SK-MEL-5 (cell line): ENCODE results near the gene PRKCE. TPM values are rescaled to one million over a fixed set of nuclear protein-coding genes. Genes with fewer than 3 reads are reported as not detected.

Experiments
- DNase-seq: peaks from one replicate; pipeline ENCODE4 v3.0.0-alpha.2; 2016; ENCODE audit warnings: low read depth, low spot score
- in situ Hi-C: cut with HindIII; loops from 2 replicates; pipeline ENCODE4 v1.10.0; 2016; ENCODE audit warnings: low sequenced_read_pairs, high pct_unique_total_duplicates, low pct_unique_long_range_greater_than_20kb
- total RNA-seq: library from RNA; depleted of rRNA; stranded (reverse); fragments of >200 nt; shearing (Covaris generic); gene quantifications from 2 replicates; pipeline ENCODE4 v1.2.3, GENCODE V29; 2014

Gene PRKCE
- total RNA-seq, 1 experiment from 2014 or later, result 22.9 TPM

DNA sequence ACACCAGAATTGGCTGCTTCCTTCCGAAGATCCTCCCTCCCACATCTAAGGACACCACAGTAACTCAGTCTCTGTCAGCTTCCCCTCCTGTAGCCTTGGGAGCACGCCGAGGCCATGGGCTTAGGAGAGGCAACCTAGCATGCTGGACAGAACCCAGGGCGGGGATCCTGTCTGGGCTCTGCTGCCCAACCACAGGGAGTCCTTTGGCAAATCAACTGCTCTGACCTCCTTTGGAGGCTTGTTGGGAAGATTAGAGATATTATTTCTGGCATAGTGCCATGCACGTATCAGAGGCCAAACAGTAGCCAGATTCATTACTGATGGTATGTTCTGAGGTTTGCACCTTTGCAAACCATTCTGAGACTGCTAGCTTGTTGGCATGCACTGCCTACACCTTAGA lies 383.1 kb downstream of the PRKCE start:
- DNase-seq, result no peak
- in situ Hi-C loops, result no loop called here

DNA sequence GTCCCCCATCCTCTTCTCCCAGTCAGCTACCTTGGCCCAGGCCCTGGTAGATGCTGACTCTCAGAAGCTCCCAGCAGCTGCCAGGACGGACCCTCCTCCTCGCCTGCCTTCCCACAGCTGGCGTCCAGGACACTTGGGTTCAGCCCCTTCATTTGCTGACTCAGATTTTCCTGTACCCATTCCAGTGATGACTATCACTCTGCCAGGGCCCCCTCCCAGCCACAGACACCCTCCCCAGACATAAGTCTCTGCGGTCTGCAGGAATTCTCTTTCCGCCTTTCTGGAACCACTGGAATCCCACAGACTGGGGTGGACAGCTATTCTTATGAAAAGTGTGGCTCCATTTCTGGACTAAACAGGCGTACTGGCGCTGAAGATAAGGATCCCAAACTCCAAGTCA lies 385.5 kb downstream of the PRKCE start:
- in situ Hi-C loops, result no loop called here
- DNase-seq, result no peak

DNA sequence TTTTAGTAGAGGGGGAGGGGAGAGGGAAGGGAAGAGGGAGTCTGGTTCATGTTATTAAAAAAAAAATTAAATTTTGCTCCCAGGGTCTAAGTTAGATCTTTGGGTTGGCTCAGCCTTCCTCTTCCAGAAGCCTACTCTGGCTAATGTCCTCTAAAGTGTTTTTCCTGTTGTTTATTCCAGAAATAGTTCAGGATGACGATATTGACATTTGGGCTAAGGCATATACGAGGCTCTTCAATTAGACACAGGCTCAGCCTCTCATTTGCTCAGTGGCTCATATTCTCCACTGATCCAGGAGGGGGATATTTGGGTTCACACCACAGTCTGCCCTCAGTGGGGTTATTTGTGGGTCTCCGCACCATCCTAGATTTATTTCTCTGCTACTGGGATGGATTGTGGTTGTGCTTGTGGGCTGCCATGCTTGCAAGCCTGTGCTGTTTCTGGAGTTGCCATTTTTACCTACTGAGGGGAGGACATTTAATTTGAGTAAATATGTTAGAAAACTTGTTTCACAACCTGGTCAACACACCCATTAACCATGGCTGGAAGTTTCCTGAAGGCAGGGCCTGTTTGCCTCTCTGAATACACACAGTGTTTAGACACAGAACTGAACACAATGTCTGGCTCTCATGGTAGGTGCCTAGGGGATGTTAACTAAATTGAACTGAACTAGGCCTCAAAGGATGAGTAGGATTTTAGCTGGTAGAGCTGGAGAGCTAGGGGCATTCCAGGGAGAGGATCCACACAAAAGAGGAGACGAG lies 388.2 kb downstream of the PRKCE start:
- in situ Hi-C loops, result no loop called here

DNA sequence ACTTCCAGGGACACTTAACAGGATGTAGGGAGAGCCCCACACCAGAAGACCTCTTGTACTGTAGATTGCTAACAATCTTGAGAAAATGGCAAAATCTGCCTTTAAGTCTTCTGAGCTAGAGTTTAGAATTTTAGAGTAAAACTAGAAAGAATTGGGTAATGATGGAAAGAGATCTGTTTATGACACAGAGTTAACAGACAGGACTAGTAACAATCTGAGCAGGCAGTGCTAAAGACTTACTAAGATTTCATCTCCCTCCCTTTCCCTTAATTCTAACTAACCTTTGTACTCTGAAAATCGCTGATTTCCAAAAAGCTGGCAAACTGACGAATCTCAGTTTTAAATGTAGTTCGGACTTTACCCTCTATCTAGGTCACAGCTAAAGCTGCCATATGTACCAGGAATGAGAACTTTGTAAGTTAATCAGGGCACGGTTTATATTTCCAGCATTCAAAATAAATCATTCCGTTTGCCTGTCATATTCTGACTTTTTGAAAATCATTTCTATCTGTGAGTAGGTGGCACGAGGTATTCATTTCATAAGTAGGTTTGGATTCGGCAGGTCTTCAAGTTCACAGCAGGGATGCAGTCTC lies 389.2 kb downstream of the PRKCE start:
- no peak for DNase-seq
- in situ Hi-C loops, result no loop called here

More for the DNA sequence above, 388.2 kb downstream of the PRKCE start:
- DNase-seq, result no peak

DNA sequence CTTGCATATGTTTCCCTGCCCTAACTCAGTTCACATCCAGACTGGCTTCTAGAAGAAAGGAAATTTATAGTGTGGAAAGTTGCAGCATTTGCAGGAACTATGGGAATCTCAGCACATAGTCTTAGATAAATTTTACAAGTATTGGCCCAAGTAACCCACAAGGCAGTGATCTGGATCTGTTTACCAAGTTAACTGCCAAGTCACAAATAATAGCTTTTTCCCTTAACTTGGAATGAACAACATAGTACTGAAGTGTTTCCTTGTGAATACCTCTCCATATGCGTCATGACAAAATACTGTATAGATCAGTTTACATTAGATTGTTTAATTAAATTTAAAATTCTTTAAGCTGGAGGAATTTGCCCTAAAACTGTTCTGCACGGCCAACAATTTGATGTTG lies 390.0 kb downstream of the PRKCE start:
- in situ Hi-C loops, result no loop called here
- DNase-seq, result no peak

DNA sequence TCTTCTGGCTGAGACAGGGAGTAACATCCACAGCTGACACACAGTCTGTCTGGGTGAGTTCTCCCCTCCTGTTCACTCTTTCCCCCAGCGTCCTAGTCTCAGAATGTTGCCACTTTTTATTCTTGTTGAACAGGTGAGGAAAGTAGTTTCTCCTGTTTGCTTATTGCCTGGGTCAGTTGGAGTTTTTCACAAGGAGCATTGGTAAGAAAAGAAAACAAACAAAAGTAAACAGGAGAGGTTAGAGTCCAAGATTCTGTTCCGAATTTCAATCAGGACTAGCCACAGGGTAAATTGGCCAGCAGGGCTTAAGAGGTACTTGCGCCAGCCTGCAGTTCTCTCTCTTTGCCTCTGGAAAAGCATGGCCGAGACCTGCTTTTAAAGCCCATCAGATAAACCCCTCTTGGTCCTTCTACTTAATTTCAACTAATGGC lies 390.7 kb downstream of the PRKCE start:
- in situ Hi-C loops, result no loop called here
- no peak for DNase-seq

DNA sequence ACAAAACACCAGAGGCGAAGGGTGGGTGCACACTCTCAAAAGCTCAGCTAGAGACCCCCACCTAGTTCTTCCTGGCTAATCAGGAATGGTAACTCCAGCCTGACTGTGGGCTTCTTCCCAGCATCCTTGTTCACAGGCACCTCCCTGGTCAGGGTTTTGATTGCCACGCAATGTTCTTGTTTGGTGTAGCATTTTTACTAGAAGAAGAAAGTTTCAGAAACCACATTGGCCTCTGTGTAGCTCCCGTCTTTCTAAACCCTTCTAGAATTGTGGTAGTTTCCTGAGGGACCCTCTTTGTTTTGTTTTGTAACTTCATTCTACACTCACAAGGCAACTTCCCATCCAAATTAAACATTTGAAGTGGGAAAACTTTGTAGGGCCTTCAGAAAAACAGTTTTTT lies 391.2 kb downstream of the PRKCE start:
- no peak for DNase-seq
- in situ Hi-C loops, result no loop called here

DNA sequence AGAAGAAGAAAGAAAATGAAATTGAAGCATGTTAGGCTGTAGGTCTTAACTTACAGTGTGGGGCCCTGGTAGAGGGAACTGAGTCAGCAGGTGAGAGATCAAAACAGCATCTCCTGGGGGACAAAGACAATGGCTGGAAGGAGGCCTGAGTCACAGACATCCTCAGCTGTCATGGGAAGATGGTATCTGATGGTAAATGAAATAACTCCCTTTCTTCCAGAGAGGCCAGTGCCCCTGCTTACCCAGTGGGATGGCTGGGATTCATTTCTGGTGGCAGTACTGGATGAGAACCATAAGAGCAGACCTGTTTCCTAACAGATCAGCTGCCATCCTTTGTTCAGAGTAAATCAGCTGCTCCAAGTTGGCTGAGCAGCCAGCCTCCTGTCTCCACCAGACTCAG lies 394.4 kb downstream of the PRKCE start:
- no peak for DNase-seq
- in situ Hi-C loops, result no loop called here

DNA sequence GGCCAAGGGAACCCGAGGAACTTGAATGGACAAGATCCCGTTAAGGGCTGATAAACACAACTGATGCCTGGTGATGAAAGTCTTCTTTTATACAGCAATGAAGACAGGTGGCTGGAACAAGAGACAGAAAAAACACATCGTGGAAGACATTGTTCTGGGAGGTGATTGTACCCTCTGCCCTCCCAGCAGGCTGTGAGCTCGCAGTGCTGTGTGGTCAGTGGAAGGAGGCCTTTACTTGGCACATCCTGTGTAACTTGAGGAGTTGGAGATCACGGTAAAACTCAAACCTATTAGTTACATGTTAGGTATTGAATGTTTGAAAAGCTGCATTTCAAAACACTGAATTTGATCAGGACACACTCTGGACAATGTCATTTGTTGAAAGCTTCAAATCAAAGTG lies 395.8 kb downstream of the PRKCE start:
- no peak for DNase-seq
- in situ Hi-C loops, result no loop called here

DNA sequence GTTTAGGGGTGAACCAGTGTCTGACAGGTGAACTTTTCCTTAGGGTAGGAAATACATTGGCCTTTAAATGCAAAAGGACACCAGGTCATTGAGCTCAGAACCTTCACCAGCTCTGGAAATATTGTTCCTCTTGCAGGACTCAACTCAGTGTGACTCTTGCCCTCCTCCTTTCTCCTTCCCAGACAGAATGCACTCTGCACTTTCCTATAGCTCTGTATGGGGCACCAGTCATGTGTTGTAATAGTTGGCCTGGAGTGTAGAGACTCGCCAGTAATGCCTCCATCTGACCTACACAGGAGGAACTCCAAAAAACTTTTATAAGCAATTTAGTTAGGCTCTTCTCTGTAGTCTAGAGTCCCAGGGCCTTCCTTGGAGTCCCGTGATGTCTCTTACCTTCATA lies 397.2 kb downstream of the PRKCE start:
- in situ Hi-C loops, result no loop called here
- DNase-seq, result no peak

DNA sequence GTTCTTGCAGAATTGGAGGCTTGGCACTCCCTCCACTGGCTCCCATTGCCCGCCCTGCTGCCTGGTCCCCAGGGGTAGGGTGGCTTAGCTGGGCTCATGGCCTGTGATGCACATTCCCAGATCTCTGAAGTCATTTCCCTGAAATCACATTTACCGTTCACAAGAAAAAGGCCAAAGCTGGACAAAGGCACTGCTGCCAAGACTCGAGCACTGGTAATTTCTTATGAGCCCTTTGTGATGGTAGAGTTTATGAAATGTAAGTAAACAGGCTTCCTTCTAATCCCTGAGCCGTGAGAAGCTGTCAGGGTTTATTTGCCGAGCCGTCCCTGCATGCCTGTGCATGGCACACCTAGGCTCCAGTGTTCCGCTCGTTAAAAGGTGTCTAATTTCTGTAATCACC lies 398.6 kb downstream of the PRKCE start:
- in situ Hi-C loops, result no loop called here
- no peak for DNase-seq

DNA sequence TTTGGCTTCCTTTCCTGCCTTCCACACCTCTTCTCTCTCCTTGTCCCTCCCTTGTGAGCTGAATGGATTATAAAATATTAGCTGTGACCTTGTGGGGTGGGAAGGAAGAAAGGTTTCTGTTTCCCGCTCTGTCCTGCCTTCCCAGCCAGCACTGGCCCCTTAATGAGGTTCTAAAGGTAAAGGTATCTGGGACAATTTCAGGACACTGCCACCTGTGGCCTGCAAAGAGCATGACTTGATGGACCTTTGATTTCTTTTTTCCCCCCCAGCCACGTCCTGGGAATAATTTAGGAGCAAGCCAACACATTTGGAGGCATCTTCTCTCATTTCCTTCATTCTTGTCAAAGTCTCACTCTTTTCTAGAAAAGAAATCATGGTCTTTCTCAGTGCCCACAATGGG lies 399.0 kb downstream of the PRKCE start:
- no peak for DNase-seq
- in situ Hi-C loops, result no loop called here

DNA sequence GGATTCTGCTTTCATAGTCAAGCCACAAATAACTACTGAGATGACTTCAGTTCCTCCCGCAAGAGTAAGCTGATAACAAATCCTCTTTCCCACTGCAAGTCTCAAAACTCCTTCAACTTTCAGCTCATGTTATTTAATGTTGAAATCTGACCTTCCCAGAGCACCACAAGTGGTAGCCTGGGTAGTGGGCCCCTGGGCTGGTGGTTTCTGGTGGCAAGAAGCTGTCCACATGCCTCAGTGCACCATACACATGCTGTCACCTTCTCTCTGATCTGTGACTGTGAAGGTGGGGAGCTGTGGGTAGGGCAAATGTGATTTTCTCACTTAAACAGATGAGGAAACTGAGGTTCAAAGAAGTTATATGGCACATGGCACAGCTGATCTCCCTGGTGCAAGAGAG lies 399.6 kb downstream of the PRKCE start:
- in situ Hi-C loops, result no loop called here
- no peak for DNase-seq

DNA sequence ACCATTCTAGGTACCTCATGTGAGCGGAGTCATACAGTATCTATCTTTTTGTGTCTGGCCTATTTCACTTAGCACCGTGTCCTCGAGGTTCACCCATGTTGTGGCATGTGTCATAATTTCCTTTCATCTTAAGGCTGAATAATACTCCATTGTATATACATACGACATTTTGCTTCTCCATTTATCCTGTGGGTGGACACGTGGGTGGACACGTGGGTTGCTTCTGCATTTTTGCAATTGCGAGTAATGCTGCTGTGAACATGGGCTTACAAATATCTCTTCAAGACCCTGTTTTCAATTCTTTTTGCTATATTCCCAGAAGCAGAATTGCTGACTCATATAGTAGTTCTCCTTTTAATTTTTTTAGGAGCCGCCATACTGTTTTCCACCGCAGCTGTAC lies 402.1 kb downstream of the PRKCE start:
- in situ Hi-C loops, result no loop called here
- peak; percentile 63 for DNase-seq

DNA sequence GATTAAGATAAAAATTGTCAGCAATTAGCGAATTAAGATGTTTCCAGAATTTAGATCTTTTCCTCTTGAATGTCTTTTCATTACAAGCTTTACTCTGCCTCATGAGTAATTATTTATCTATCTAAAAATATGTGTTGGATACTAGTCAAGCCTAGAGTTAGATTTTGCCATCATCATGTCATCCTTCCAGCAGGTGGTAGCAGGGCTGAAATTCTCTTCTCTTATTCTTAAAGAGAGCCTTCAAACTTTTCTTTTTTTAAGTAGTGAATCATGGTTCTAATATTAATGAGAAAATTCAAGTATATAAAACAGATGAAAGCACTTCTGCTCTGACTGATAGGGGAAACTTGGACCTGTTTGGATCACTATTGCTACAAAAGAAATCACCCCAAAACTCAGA lies 405.1 kb downstream of the PRKCE start:
- no peak for DNase-seq
- in situ Hi-C loops, result no loop called here

DNA sequence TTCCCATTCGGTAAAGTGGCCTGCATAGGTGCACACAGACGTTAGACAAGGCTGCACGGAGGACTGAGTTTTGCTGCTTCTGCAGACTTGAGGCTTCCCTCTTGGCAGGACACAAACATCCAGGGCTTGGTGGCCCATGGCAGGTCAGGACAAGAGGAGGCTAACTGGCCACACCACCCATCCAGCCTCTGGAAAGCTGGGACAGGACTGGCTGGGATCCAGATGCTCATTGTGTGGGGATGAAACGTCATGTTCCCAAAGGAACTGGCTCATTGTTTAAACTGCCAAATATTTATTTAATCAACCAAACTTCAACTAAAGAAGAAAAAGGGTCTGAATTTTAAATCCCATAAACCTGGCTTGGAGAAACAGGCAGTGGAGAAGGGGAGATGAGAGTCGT lies 406.7 kb downstream of the PRKCE start:
- in situ Hi-C loops, result no loop called here
- no peak for DNase-seq

DNA sequence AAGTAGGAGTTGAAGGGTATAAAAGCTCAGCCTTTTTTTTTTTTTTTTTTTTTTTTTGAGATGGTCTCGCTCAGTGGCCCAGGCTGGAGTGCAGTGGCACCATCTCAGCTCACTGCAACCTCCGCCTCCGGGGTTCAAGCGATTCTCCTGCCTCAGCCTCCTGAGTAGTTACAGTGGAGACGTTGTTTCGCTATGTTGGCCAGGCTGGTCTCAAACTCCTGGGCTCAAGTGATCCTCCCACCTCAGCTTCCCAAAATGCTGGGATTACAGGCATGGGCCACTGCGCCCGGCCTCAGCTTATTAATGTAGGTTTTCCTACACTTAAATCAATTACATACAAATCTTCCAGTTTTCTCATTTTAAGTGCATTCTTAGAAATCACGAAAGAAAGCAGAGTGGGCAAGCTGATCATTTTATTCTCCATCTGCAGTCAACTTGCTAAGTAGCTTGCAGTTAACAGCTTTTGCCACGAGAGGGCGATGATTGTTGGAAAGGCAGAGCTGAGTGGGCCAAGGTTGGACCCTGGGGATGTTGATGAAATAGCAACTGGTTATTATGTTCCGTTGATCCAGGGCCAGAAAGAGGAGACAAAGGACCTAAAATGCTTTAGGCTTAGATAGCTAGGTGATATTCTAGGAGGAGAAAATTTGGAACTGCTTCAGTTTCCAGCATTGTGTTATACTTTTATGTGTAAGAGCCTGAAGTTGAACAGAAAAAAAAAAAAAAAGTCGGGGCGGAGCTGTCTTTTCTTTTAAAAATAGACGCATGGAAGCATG lies 411.4 kb downstream of the PRKCE start:
- peak; percentile 90 for DNase-seq

DNA sequence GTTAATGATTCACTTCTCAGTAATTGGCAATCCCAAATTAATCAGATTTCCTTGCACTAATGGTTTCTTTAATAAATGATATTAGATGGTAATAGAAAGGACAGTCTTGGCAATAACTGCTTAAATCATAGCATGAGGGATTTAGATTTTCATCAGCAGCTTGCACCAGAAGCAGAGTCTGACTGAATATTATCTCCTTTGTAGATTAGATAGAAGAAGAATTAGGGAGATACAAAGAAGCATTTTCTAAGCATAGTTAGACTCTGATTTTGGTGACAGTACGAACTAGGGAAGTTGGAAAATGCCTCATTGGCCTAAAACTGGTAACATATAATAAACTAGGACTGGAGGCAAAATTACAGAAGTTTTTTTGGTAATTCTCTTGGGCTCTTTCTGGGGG lies 412.9 kb downstream of the PRKCE start:
- in situ Hi-C loops, result no loop called here
- DNase-seq, result no peak

More for the DNA sequence above, 411.4 kb downstream of the PRKCE start:
- in situ Hi-C loops, result no loop called here

DNA sequence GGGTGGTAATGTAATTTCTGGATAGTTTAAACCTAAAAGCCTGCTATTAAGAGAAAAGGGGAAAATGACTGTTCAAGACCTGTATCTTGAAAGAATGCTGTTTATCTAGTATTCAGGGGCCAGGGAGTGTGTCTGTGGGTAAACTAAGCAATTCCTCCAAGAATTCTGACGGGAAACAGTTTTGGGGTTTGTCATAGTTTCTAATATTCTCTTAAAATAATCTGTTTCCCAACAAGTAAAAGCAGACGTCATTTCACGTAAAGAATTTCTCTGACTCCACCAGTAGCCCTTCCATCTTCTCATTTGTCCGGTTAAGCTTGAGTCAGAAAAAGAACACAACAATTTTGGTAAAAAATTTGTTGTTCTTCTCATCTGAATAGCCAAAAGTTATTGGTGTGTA lies 413.7 kb downstream of the PRKCE start:
- in situ Hi-C loops, result no loop called here
- no peak for DNase-seq
